HS-5 (cell line): Measurements from ENCODE around the gene RALGAPB.
A peak's percentile ranks its signal among the peaks of the same experiment; 100 is the strongest.
"Not testable (repeated sequence)": the region's sequence is repeated elsewhere in the genome, so short reads cannot be mapped to it uniquely, and the experiment has no call there.

Source experiments
- DNase-seq: peaks from one replicate; pipeline ENCODE4 v3.0.0-alpha.2; 2012; ENCODE audit warnings: low read depth

RALGAPB gene

GRCh38 chr20:38585404-38586180 is 112.9 kb downstream of the RALGAPB start:
- no peak for DNase-seq

- DNase-seq: no peak
Measured at GRCh38 chr20:38586181-38586525, 113.5 kb downstream of the RALGAPB start.

GRCh38 chr20:38588303-38588702 is 115.7 kb downstream of the RALGAPB start:
- DNase-seq: no peak

- no peak for DNase-seq
Measured at GRCh38 chr20:38589351-38589750, 116.7 kb downstream of the RALGAPB start.

- no peak for DNase-seq
Measured at GRCh38 chr20:38589967-38590675, 117.5 kb downstream of the RALGAPB start.

GRCh38 chr20:38590676-38591473 is 118.2 kb downstream of the RALGAPB start:
- DNase-seq: no peak

- DNase-seq: no peak
Measured at GRCh38 chr20:38591474-38592410, 119.1 kb downstream of the RALGAPB start.

GRCh38 chr20:38592411-38592790 is 119.8 kb downstream of the RALGAPB start:
- DNase-seq: not testable (repeated sequence)

GRCh38 chr20:38594281-38594680 is 121.6 kb downstream of the RALGAPB start:
- DNase-seq: not testable (repeated sequence)

- DNase-seq: not testable (repeated sequence)
Measured at GRCh38 chr20:38595886-38596285, 123.2 kb downstream of the RALGAPB start.

- no peak for DNase-seq
Measured at GRCh38 chr20:38599410-38599882, 126.8 kb downstream of the RALGAPB start.

GRCh38 chr20:38600057-38600456 is 127.4 kb downstream of the RALGAPB start:
- no peak for DNase-seq

- DNase-seq: no peak
Measured at GRCh38 chr20:38601216-38602184, 128.9 kb downstream of the RALGAPB start, which contains the start of gene ARHGAP40. ARHGAP40 (plus strand) TSS chr20:38601809.

GRCh38 chr20:38602185-38602581 is 129.5 kb downstream of the RALGAPB start:
- no peak for DNase-seq

- DNase-seq: no peak
Measured at GRCh38 chr20:38603286-38603685, 130.6 kb downstream of the RALGAPB start.

GRCh38 chr20:38604873-38605303 is 132.2 kb downstream of the RALGAPB start:
- DNase-seq: peak; percentile 38

GRCh38 chr20:38607351-38607750 is 134.7 kb downstream of the RALGAPB start:
- no peak for DNase-seq

- no peak for DNase-seq
Measured at GRCh38 chr20:38608188-38608587, 135.5 kb downstream of the RALGAPB start.

GRCh38 chr20:38609815-38610214 is 137.2 kb downstream of the RALGAPB start:
- no peak for DNase-seq

- DNase-seq: no peak
Measured at GRCh38 chr20:38610521-38610920, 137.9 kb downstream of the RALGAPB start.
